GM18870 (cell line): ENCODE data around the gene ANO4.

ENCODE experiments used
- ATAC-seq: cut with Tn5 transposase; IDR thresholded peaks from one replicate; pipeline ENCODE4 v1.9.1; 2021; ENCODE audit warnings: moderate library complexity; ENCODE audit not compliant: unreplicated experiment

ANO4 gene

GRCh38 chr12:100942984-100943749, 148.6 kb downstream of the ANO4 start:
- ATAC-seq: no peak

GRCh38 chr12:100951756-100952155, 157.2 kb downstream of the ANO4 start:
- no peak for ATAC-seq

GRCh38 chr12:100953217-100953616, 158.6 kb downstream of the ANO4 start:
- ATAC-seq: no peak

GRCh38 chr12:100953677-100954076, 159.1 kb downstream of the ANO4 start:
- no peak for ATAC-seq

GRCh38 chr12:100954118-100954517, 159.5 kb downstream of the ANO4 start:
- ATAC-seq: no peak

- ATAC-seq: no peak
Measured at GRCh38 chr12:100955139-100955538, 160.6 kb downstream of the ANO4 start.

GRCh38 chr12:100956311-100956852, 161.8 kb downstream of the ANO4 start:
- ATAC-seq: no peak

GRCh38 chr12:100959481-100959880, 164.9 kb downstream of the ANO4 start:
- no peak for ATAC-seq

- ATAC-seq: no peak
Measured at GRCh38 chr12:100962086-100962712, 167.6 kb downstream of the ANO4 start.

- ATAC-seq: no peak
Measured at GRCh38 chr12:100963381-100963780, 168.8 kb downstream of the ANO4 start.

- no peak for ATAC-seq
Measured at GRCh38 chr12:100964028-100964427, 169.5 kb downstream of the ANO4 start.

- ATAC-seq: no peak
Measured at GRCh38 chr12:100967189-100967588, 172.6 kb downstream of the ANO4 start.

- ATAC-seq: no peak
Measured at GRCh38 chr12:100970894-100971293, 176.3 kb downstream of the ANO4 start.

- ATAC-seq: no peak
Measured at GRCh38 chr12:100972121-100972520, 177.5 kb downstream of the ANO4 start.

GRCh38 chr12:100974341-100974740, 179.8 kb downstream of the ANO4 start:
- no peak for ATAC-seq

GRCh38 chr12:100974747-100975146, 180.2 kb downstream of the ANO4 start:
- no peak for ATAC-seq

- ATAC-seq: no peak
Measured at GRCh38 chr12:100976735-100977134, 182.2 kb downstream of the ANO4 start.

- no peak for ATAC-seq
Measured at GRCh38 chr12:100980856-100981255, 186.3 kb downstream of the ANO4 start.

- ATAC-seq: no peak
Measured at GRCh38 chr12:100982511-100983183, 188.1 kb downstream of the ANO4 start.

GRCh38 chr12:100984796-100985195, 190.2 kb downstream of the ANO4 start:
- no peak for ATAC-seq

GRCh38 chr12:100986595-100987547, 192.3 kb downstream of the ANO4 start:
- ATAC-seq: no peak
